HG02884 (cell line): ENCODE measurements around the gene PBX3.
"Not testable (repeated sequence)": the region's sequence is repeated elsewhere in the genome, so short reads cannot be mapped to it uniquely, and the experiment has no call there.

Experiments used
- ATAC-seq: cut with Tn5 transposase; IDR thresholded peaks from one replicate; pipeline ENCODE4 v1.9.1; 2021; ENCODE audit warnings: mild to moderate bottlenecking, moderate library complexity; ENCODE audit not compliant: unreplicated experiment

The PBX3 gene

DNA sequence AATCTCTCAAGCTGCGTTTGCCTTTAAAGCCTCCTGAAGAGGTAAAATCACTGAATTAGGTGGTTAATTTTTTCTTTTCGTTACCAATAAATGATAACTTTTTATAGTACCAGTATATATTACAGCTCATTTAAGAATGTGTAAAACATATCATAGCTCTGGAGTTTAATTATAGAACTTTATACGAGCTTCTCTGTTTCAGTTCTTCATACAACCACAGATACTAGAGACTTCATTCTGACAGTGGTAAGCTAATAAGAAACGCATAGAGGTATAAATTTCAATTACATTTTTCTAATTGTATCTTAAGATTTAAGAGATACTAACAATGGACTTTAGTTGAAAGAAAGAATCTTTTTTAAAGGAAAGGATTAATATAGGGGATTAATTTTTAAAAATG lies 73.9 kb downstream of the PBX3 start:
- no peak for ATAC-seq

DNA sequence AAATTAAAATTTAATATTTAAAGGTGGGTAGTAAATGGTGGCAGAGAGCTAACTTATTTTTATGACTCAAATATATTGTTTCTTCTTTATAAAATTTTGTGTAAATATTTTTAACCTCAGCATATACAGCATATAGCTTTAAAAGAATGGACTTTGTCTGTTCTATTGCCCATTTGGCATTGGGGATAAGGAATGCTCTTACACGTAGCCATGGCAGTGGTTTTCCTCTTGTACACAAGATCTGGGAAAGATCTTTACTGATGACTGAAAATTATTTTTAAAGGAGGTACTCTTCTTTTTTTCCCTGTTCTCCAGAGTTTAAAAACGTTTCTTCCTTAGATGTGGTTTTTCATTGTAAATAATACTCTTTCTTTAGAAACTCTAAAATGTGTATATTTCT lies 75.0 kb downstream of the PBX3 start:
- no peak for ATAC-seq

DNA sequence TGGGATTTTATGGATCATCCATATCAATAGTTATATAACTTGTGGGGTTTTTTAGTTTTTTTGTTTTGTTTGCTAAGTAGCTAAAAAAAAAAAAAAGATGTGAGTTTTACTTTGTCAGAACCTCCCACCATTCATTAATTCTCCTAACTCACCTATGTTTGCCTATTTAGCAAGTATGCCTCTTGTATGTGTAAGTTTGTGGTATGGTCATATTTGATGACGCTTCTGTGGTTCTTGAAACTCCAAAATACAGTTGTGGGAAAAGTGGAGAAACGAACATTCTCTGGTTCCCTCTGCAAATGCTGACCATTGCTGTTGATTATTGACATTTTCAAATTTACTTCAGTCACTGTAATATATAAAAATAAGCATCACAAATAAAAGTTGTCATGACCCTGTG lies 75.7 kb downstream of the PBX3 start:
- no peak for ATAC-seq

DNA sequence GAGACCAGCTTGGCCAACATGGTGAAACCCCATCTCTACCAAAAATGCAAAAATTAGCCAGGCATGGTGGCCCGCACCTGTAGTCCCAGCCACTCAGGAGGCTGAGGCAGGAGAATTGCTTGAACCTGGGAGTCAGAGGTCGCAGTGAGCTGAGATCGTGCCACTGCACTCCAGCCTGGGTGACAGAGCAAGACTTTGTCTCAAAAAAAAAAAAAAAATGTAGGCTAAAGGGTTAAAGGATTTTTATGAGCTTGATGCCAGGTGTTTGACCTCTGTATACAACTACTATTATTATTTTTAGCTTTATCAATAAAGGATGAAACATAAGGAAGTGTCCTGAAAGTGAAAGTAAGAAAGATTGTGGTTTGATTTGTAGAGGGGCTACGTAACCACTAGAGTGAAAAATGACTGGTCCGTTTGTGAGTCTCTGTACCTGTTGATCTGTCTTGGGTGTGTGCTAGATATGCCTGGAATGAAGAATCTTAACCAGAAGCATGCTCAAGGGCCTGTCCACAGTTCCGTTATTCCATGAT lies 76.8 kb downstream of the PBX3 start:
- not testable (repeated sequence) for ATAC-seq

DNA sequence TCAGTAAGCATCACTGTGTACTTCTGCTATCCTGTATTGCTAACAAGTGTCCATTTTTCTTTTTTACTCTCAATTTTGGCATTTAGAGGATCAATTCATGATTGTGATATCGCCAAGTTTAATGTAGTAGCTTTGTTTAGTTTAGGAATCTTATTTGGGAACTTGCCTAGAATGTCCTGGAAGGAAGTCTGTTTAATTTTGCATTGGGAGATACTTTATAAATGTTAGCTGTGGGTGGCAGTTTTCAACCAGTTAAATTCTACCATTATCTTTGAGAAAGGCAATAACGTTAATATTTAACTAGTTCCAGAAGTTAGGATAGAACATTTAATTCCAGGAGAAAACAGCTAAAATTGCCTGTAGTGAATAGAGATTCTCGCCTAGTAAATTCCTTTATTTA lies 78.6 kb downstream of the PBX3 start:
- no peak for ATAC-seq

DNA sequence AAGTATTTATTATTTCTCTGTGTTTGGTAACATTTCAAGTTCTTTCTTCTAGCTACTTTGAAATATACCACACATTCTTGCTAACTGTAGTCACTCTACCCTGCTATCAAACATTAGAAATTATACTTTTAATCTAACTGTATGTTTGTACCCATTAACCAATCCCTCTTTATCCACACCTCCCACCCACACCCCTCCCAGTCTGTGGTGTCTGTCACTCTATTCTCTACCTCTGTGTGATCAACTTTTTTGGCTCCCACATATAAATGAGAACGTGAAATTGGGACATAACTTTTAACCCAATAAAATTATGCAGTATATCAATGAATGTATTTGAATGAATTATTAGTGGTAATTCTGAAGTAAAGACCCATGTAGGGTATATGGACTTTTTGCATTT lies 79.7 kb downstream of the PBX3 start:
- ATAC-seq, result no peak

DNA sequence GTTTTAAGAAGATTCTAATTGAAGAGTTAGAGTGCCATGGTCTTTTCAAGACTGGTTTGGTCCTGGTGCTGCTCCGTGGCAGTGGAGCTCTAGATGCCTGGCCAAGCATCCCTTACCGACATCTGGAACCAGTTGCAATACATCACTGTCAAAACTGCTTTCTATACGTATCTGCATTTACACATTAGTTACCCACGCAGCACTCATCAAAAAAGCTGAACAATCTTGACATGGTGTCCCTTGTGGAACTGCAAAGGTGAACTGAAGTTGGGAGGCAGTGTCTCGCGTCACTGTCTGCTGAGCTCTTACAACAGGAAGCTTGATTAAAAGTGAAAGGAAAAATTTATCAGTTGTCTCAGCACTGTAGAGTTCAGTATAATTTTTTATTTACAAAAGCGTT lies 82.6 kb downstream of the PBX3 start:
- peak; percentile 57 for ATAC-seq

DNA sequence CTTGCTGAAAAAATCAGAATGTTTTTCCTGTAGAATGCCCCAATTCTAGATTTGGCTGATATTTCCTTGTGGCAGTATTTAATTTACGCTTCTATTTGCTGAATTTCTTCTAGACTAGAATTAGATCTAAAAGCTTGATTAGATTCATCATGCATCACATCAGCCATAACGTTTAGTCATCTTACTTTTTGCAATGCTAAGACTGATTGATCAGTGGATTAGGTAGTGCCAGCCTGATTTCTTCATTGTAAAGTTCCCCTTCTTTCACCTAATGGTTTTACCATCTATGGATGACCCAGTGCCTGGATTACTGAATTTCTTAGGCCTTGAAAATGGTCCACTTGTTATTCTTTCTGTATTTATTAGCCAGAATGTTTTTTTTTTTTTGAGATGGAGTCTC lies 83.9 kb downstream of the PBX3 start:
- ATAC-seq, result no peak

DNA sequence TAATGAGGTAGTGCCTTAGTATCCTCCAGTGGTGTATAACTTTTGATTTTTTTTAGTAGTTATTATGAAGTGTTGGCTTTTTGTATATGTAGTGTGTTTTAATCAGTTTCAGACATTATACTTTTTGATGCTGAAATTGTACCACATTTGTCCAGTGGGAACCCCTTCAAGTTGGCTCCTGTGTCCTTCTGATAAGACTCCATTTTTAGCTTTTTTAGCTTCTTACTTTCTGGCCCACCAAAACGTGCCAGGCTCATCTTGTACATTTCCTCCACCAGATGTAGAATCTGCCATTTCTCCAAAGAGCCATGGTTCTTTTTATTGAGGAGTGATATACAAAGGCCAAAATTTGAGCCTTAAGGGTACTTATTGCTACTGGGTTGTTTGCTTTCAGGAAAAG lies 84.4 kb downstream of the PBX3 start:
- no peak for ATAC-seq

DNA sequence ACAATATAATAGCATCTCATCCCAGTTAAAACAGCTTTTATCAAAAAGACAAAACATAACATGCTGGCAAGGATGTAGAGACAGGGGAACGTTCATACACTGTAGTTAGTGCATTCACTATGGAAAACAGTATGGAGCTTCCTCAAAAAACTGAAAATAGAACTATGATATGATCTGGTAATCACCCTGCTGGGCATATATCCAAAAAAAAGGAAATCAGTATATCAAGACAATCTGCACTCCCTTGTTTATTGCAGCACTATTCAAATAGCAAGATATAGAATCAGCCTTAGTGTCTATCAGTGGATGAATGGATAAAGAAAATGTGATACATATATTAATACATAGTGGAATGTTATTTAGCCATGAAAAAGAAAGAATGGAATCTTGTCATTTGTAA lies 88.5 kb downstream of the PBX3 start:
- ATAC-seq, result no peak

DNA sequence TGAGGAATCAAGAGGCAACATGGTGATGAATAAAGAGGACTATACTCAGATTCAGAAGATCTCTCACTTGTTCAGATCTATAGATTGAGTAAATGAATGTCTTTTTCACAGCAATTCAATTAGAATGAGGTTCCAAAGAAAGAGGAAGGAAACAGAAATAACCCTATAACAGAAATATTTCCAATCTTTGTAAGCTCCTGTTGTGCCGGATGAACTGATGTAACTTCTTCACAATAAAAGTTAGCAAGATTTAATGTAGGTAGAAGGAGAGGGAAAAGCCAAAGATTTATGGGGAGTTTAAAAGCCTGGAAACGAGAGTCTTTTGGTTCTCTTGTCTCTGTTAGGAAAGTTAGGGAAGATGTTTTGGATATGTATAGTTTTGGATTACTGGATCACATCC lies 92.1 kb downstream of the PBX3 start:
- ATAC-seq, result no peak

DNA sequence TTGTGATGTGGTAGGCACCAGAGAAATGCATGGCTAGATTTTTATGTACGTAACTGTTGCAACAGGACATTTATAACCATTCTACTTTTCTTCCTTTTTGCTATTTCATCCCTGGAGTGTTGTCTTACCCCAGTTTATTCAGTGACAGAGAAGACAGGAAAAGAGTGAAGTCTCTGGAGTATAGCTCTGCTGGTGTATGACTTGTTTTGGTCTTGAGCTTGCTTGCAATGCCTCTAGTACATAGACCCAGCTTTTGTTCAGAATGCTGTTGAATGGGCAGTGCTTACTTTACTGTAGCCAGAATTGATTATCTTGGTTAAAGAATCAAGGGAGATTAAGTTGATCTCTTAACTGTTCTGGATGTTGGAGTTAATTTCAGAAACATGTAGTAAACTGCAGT lies 94.3 kb downstream of the PBX3 start:
- no peak for ATAC-seq

DNA sequence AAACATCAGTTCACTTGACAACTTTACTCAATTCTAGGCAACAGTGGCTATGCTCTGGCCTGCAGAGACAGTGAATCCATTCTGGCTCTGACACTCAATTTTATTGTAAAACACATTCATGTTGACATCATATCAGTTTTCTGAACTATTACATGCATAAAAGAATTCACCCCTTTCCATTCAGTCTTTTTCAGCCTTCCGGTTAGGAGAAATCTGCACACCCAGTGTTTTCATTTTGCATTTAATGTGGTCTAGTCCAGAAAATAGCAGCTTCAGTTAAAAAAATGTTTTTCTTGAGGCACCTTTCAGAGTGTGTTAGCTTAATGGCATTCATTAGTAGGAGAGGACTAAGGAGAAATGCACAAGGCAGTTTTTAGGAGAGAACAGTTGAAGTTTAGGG lies 95.1 kb downstream of the PBX3 start:
- no peak for ATAC-seq

DNA sequence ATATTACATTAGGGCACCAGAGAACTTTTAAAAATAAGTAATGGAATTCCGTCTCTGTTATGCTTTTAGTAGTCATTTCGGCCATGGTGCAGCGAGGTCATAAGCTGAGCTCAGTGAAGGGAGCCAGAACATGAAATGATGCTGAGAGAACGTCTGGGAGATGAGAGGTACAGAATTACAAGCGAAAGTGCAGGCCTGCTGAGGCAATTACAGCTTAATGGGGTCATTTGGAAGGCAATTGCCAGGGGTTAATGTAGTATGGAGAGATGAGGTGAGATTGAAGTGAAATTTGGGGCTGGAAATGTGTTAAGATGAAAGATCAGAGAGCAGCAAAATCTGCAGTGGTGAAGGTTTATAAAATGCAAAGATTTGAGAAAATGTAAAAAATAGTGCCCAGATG lies 96.5 kb downstream of the PBX3 start:
- no peak for ATAC-seq

DNA sequence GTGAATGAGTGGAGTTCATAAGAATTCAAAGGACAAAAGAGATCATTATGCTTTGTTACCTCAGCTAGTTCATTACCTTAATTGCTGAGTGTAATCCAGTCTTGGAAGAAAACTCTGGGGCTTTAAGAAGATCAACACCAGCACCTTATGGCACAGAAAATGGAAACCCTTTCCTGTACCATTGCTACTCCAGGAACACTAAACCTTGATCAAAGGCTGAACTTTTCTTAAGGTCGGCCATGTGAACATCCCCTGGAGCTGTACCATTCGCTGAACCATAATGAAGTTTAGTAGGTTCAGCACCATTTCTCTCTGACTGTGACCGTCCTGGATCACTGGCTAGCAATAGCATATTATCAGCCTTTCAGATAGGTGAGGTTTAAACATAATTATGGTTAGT lies 97.4 kb downstream of the PBX3 start:
- ATAC-seq, result no peak

DNA sequence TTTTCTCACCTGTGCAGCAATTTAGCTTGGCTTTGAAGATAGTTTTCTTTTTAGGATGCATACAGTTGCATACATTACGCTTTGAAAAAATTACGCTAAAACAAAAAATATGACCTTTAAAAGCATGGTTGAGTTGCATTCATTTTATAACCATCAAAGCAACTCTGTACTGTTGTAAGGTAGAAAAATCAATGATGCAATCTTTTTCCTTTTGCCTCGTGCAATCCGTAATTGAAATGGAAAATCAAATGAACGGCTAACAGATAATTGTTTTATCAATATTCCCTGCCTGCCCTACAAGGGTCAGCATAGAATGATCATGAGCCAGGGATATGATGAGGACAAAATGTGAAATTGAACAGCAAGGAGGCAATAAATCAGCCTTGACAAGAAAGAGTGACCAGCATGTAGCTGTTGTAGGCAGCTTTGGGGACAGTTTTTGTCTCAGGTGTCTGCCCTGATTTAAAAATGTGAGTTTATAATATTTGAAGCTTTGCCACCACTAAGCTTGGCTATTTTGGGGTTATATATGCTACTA lies 98.2 kb downstream of the PBX3 start:
- no peak for ATAC-seq

DNA sequence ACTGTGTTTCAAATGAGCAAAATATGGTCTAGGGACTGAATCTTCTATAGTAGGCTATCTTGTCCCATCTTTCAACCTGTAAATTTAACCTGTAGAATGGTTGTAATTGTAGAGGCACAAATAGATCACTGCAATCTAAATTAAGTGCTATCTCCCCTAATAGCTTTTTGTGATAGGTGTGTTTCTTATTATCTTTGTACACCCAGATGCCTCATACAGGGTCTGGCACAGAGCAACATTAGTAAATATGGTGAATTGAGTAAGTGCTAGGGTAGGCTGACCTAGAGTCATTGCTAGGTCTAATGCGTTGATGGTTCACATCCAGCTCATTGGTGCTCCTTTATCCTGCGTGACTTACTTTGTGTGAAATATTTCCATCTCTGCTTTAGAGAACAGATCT lies 100.6 kb downstream of the PBX3 start:
- ATAC-seq, result no peak

DNA sequence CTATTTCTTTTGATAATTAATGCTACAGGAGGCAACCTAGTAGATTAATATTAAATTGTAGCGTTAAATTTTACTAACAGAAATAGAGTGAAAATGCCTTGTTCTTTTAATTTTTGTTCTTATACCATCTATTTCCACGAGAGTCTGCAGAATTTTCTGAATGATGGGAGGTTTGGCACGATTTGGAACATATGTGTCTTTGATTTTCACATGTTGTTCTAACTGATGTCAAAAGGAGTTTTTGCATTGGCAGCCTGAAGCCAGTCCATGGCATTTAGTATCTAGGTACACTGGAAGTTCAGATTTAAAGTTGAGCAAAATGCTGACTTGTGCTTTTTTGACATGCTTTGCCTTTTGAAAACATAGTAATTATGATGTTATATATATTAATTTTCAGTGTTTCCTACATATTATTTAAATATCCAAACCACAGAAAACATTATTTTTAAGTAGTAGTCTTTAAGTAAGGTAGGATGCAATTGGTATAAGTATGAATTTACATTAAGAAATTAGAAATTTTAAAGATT lies 103.0 kb downstream of the PBX3 start:
- ATAC-seq, result no peak

DNA sequence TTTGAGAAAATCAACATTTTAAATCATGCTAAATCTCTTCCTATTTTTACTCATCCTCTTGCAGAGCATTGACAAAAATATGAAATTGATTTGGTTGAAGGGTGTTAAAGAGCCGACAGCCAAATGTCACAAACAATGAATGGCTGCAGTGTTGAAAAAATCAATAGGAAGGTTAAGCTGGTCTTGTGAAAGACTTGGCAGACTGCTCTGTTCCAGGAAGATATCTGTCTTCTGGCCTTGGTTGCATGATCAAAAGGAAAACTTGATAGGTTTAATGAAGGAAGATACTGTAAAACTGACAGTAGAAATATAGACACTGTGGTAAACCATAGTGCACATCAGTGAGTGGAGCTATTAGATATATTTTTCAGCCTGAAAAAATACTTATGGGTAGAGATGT lies 103.6 kb downstream of the PBX3 start:
- ATAC-seq, result no peak

DNA sequence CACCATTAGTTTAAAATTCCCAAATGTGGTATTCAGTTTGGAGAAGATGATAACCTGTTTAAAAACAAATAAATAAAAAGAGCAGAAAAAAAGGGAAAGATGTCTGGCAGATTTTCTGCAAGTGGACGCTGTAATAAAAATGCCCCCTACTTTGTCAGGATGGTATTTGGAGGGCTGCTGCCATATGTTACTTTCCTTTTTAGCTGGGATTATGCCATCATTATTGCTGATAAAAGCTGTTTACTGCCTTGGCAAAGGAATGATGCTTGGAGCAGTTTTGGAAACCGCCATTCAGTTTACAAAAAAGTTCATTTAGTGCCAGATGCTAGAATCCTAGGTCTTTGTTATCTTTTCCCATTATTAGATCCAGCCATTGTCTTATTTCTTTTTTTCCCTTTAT lies 104.8 kb downstream of the PBX3 start:
- ATAC-seq, result no peak

DNA sequence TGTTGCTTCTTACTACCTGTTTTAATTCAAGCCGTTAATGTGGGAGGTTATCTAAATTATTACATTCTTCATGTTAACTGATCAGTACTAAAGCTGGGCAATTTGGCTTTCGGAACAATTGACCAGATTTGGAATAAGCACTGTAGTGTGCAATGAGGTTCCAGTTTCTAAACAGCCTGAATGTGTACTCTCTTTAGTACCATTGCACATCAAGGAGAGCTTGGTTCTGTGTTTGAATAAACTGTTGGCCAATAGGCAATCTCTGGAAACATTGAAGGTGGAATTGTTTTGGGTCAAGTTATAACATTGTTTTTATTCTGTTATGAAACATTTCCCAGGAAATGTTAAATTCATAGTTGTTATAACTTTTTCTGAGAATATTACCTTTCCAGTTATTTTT lies 105.2 kb downstream of the PBX3 start:
- no peak for ATAC-seq

DNA sequence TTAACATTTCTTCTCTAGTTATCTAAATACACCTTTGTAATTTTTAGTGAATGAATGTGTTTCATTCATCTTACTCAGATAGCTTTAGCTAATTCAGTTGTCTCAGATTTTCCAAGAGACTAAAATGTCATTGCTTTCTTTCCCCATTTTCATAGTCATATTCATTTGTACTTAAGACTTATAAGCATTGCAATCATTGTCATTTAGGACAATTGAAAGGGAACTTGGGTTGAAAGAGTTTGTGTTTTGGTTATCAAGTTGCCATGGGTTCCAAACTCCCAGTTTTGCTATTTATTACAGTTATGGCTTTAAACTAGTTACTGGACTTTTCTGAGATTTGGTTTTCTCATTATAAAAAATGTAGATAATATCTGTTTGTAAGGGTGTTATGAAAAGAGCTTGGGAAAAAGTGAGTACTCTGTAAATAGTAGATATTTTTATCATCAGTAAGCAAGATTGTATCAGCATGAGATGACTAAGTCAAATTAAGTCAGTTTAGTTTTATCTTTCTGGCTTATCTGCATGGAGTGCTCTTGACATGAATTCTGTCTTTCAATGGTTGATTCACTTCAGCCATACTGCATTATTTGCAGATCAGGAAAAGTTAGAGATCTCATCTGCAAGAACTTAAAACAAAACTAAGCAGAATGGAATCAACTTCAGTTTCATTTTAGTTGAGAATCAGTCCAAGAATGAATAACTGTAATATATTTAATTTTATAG lies 107.5 kb downstream of the PBX3 start:
- no peak for ATAC-seq

DNA sequence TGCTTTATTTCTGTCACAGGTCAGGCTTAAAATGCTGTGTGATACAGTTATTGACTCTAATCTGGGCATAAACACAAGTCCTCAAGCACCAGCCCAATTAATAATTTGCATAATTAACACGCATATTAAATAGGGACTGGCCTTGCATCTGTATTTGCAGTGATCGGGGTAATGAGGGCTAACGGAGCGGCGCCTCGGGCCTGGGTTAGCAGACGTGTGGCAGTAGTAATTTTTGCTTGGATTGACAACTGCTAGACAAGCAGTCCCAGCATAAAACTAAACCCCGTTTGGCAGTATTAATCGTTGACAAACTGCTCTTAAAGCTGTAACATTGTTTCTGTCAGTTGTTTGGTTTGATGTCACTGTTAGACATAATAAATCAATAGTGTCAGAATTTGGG lies 109.2 kb downstream of the PBX3 start:
- ATAC-seq, result no peak
